HepG2 (cell line): ENCODE measurements around the gene MYO7A. TPM values are rescaled to one million over a fixed set of nuclear protein-coding genes. Genes with fewer than 3 reads are reported as not detected.

Source experiments
- DNMT1 ChIP-seq: sonication (generic); formaldehyde crosslinking; IDR thresholded peaks from 2 replicates; pipeline ENCODE4 v1.5.1; 2020; ENCODE audit warnings: mild to moderate bottlenecking, missing genetic modification reagents
- FOXO1 ChIP-seq: sonication (generic); formaldehyde crosslinking; IDR thresholded peaks from 2 replicates; pipeline ENCODE4 v1.4.0; 2020; ENCODE audit warnings: missing genetic modification reagents
- HDAC1 ChIP-seq: sonication (generic); formaldehyde crosslinking; IDR thresholded peaks from 2 replicates; pipeline ENCODE4 v1.5.1; 2020; ENCODE audit warnings: mild to moderate bottlenecking, missing genetic modification reagents
- IRX3 ChIP-seq: sonication (generic); formaldehyde crosslinking; IDR thresholded peaks from 2 replicates; pipeline ENCODE4 v1.8.1; 2023; ENCODE audit warnings: mild to moderate bottlenecking, low read depth, missing genetic modification reagents, borderline replicate concordance
- KLF11 ChIP-seq: IDR thresholded peaks from 2 replicates; pipeline ENCODE4 v1.6.1; 2016; ENCODE audit warnings: missing compliant biosample characterization
- KLF16 ChIP-seq, 2 experiments: sonication (generic) in 1 of 2; formaldehyde crosslinking in 1 of 2; IDR thresholded peaks; 2 replicates each; pipeline versions ENCODE4 v1.6.1 to v1.8.0; 2016 to 2023; ENCODE audit warnings: missing genetic modification reagents in 2 of 2, missing compliant biosample characterization in 1 of 2
- MATR3 ChIP-seq: sonication (generic); formaldehyde crosslinking; IDR thresholded peaks from 2 replicates; pipeline ENCODE4 v1.4.0; 2020; ENCODE audit warnings: missing genetic modification reagents
- MEIS1 ChIP-seq: sonication (generic); formaldehyde crosslinking; IDR thresholded peaks from 2 replicates; pipeline ENCODE4 v1.9.0; 2021; ENCODE audit warnings: mild to moderate bottlenecking, missing genetic modification reagents, moderate library complexity, borderline replicate concordance
- MIER2 ChIP-seq: IDR thresholded peaks from 2 replicates; pipeline ENCODE4 v1.6.1; 2016; ENCODE audit warnings: missing biosample characterization, missing genetic modification reagents
- RARA ChIP-seq: IDR thresholded peaks from 2 replicates; pipeline ENCODE4 v1.6.1; 2016; ENCODE audit warnings: missing genetic modification reagents, missing compliant biosample characterization
- SIN3B ChIP-seq: fragments of 150-350 bp; IDR thresholded peaks from 2 replicates; pipeline ENCODE4 v1.6.1; 2014; ENCODE audit warnings: low read length
- SUZ12 ChIP-seq: fragments of 150-350 bp; IDR thresholded peaks from 2 replicates; pipeline ENCODE4 v1.6.1; 2014; ENCODE audit warnings: low read depth, low read length
- THAP11 ChIP-seq: IDR thresholded peaks from 2 replicates; pipeline ENCODE4 v1.6.1; 2016; ENCODE audit warnings: missing biosample characterization, missing genetic modification reagents
- ZBTB3 ChIP-seq: sonication (generic); formaldehyde crosslinking; IDR thresholded peaks from 2 replicates; pipeline ENCODE4 v1.4.0; 2020; ENCODE audit warnings: low read depth, mild to moderate bottlenecking, moderate library complexity, missing genetic modification reagents, borderline replicate concordance
- polyA plus RNA-seq, 8 experiments: library from polyadenylated mRNA; depleted of rRNA in 3 of 8; stranded (reverse) in 7 of 8; unstranded in 1 of 8; fragments of >200 nt; fragmentation: Illumina TruSeq in 4 of 8; extraction: Trizol in 4 of 8; gene quantifications; 2 replicates each; pipeline versions ENCODE4 v1.2.1 to v1.2.3, GENCODE V29; 2011 to 2016; ENCODE audit warnings: low read depth in 4 of 8, missing spikeins in 1 of 8, mixed read lengths in 1 of 8; ENCODE audit not compliant: insufficient read depth in 1 of 8
- total RNA-seq, 5 experiments: library from RNA; depleted of rRNA; stranded (reverse); fragments of >200 nt; fragmentation: Illumina TruSeq; extraction: Trizol; gene quantifications; 2 replicates each; pipeline ENCODE4 v1.2.3, GENCODE V29; 2016; ENCODE audit warnings: low read depth in 1 of 5
- TF ChIP-seq, protein P1 (sequence below): sonication (generic); formaldehyde crosslinking; IDR thresholded peaks from 2 replicates; pipeline ENCODE4 v1.9.0; 2021; ENCODE audit warnings: missing genetic modification reagents, mild to moderate bottlenecking, borderline replicate concordance
- TF ChIP-seq, protein P2 (sequence below): sonication (generic); formaldehyde crosslinking; IDR thresholded peaks from 2 replicates; pipeline ENCODE4 v1.4.0; 2020; ENCODE audit warnings: missing genetic modification reagents, borderline replicate concordance
- TF ChIP-seq, protein P3 (sequence below): sonication (generic); formaldehyde crosslinking; IDR thresholded peaks from 2 replicates; pipeline ENCODE4 v1.4.0; 2020; ENCODE audit warnings: mild to moderate bottlenecking, missing genetic modification reagents, borderline replicate concordance

Gene MYO7A
- total and polyA plus RNA-seq, 2 of the 13 experiments (the other 11 are each of a cell fraction or from before 2014, with no cell fraction given) = 7.5 to 10.0 TPM

DNA sequence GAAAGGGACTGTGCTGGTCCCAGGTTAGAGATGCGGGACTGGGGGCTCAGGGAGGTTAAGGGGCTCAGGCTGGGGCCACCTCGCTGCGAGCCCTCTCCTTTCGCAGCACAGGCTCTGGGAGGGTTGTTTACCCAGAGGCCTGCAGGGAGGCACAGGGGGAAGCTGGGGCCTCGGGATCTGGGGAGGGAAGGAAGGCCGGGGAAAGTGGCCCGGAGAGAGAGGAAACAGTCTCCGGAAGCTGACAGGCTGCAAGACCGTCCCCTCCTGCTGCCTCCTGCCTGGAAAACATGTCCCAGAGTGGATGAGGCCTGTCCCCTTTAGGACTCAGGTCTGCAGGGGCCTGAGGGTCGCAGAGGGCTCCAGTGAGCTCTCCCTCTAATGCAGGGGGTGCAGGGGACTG lies 45.4 kb downstream of the MYO7A start (continued):
- TF ChIP-seq, protein P1, sequence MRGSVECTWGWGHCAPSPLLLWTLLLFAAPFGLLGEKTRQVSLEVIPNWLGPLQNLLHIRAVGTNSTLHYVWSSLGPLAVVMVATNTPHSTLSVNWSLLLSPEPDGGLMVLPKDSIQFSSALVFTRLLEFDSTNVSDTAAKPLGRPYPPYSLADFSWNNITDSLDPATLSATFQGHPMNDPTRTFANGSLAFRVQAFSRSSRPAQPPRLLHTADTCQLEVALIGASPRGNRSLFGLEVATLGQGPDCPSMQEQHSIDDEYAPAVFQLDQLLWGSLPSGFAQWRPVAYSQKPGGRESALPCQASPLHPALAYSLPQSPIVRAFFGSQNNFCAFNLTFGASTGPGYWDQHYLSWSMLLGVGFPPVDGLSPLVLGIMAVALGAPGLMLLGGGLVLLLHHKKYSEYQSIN (CRISPR knock-in tag) = no peak
- TF ChIP-seq MEIS1 (no peak), THAP11 (CRISPR knock-in tag) (no peak), FOXO1 (CRISPR knock-in tag) (no peak), MATR3 (CRISPR knock-in tag) (no peak), SIN3B (no peak), DNMT1 (CRISPR knock-in tag) (no peak), ZBTB3 (CRISPR knock-in tag) (no peak), KLF11 (CRISPR knock-in tag) (no peak), HDAC1 (no peak), MIER2 (CRISPR knock-in tag) (no peak), RARA (peak; percentile 46; the same call in 1 of the 2 replicates), KLF16 (CRISPR knock-in tag; IDR thresholded peaks at IDR 0.05) (0 out of 4 replicates have a peak, but pooled peaks of 1 of the 2 experiments have one; percentile 22), SUZ12 (no peak), IRX3 (CRISPR knock-in tag) (no peak)
- TF ChIP-seq, protein P2, sequence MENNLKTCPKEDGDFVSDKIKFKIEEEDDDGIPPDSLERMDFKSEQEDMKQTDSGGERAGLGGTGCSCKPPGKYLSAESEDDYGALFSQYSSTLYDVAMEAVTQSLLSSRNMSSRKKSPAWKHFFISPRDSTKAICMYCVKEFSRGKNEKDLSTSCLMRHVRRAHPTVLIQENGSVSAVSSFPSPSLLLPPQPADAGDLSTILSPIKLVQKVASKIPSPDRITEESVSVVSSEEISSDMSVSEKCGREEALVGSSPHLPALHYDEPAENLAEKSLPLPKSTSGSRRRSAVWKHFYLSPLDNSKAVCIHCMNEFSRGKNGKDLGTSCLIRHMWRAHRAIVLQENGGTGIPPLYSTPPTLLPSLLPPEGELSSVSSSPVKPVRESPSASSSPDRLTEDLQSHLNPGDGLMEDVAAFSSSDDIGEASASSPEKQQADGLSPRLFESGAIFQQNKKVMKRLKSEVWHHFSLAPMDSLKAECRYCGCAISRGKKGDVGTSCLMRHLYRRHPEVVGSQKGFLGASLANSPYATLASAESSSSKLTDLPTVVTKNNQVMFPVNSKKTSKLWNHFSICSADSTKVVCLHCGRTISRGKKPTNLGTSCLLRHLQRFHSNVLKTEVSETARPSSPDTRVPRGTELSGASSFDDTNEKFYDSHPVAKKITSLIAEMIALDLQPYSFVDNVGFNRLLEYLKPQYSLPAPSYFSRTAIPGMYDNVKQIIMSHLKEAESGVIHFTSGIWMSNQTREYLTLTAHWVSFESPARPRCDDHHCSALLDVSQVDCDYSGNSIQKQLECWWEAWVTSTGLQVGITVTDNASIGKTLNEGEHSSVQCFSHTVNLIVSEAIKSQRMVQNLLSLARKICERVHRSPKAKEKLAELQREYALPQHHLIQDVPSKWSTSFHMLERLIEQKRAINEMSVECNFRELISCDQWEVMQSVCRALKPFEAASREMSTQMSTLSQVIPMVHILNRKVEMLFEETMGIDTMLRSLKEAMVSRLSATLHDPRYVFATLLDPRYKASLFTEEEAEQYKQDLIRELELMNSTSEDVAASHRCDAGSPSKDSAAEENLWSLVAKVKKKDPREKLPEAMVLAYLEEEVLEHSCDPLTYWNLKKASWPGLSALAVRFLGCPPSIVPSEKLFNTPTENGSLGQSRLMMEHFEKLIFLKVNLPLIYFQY = no peak
- TF ChIP-seq, protein P3, sequence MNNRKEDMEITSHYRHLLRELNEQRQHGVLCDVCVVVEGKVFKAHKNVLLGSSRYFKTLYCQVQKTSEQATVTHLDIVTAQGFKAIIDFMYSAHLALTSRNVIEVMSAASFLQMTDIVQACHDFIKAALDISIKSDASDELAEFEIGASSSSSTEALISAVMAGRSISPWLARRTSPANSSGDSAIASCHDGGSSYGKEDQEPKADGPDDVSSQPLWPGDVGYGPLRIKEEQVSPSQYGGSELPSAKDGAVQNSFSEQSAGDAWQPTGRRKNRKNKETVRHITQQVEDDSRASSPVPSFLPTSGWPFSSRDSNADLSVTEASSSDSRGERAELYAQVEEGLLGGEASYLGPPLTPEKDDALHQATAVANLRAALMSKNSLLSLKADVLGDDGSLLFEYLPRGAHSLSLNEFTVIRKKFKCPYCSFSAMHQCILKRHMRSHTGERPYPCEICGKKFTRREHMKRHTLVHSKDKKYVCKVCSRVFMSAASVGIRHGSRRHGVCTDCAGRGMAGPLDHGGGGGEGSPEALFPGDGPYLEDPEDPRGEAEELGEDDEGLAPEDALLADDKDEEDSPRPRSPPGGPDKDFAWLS (CRISPR knock-in tag) = 0 out of 2 replicates have a peak, but pooled peaks have one; percentile 71
